ENCODE data around the gene CAPN11. TPM values are rescaled to one million over a fixed set of nuclear protein-coding genes. Genes with fewer than 3 reads are reported as not detected.

The CAPN11 gene
- total RNA-seq, 1 experiment from 2014 or later, result not detected

DNA sequence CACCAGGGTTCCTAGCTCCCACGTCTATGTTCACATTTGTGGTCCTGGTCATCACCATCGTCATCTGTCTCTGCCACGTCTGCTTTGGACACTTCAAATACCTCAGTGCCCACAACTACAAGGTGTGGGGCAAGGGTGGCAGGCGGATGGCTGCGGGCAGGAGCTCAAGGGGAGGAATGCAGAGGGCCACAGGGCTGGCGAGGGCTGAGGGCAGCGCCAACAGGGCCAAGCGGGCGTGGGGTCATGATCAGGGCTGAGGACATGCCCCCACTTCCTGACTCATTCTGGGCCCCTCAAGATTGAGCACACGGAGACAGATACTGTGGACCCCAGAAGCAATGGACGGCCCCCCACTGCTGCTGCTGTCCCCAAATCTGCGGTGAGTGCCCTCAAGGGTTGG is 4.6 kb upstream of the CAPN11 start:
- BruUV-seq (replicated peaks), result no TSS peak
- POLR2A ChIA-PET (ENCODE audit: unreplicated experiment), result no interaction called here
- no peaks in the 10 kb centered on the region for H3K79me2 ChIP-seq (ENCODE audit: low read length)
- DNase-seq (no peak), ATAC-seq (no peak)
- H3K9me2 ChIP-seq (replicated peaks; ENCODE audit: low read length), result no peaks in the 10 kb centered on the region
- H3K4me1 ChIP-seq (ENCODE audit: insufficient read depth, low read length), result no peaks in the 10 kb centered on the region
- H3K4me3 ChIP-seq (ENCODE audit: low read length), result no peak overlapping the region
- no peaks in the 10 kb centered on the region for H3K9me3 ChIP-seq (ENCODE audit: low read length)
- no peaks in the 10 kb centered on the region for H3F3A ChIP-seq (ENCODE audit: low read length, unreplicated experiment)
- no peak overlapping the region for H2AFZ ChIP-seq (ENCODE audit: low read length)
- no peak overlapping the region for H3K4me2 ChIP-seq (ENCODE audit: low read length)
- H3K9ac ChIP-seq (ENCODE audit: low read length), result no peak overlapping the region
- no peak for TF ChIP-seq EZH2 (IDR thresholded peaks at IDR 0.05; ENCODE audit: low read length, unreplicated experiment)
- TF ChIP-seq, protein P1, sequence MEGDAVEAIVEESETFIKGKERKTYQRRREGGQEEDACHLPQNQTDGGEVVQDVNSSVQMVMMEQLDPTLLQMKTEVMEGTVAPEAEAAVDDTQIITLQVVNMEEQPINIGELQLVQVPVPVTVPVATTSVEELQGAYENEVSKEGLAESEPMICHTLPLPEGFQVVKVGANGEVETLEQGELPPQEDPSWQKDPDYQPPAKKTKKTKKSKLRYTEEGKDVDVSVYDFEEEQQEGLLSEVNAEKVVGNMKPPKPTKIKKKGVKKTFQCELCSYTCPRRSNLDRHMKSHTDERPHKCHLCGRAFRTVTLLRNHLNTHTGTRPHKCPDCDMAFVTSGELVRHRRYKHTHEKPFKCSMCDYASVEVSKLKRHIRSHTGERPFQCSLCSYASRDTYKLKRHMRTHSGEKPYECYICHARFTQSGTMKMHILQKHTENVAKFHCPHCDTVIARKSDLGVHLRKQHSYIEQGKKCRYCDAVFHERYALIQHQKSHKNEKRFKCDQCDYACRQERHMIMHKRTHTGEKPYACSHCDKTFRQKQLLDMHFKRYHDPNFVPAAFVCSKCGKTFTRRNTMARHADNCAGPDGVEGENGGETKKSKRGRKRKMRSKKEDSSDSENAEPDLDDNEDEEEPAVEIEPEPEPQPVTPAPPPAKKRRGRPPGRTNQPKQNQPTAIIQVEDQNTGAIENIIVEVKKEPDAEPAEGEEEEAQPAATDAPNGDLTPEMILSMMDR (conservative IDR thresholded peaks at IDR 0.05; ENCODE audit: low read depth, low read length), result no peak
- TF ChIP-seq EZH2phosphoT487 (IDR thresholded peaks at IDR 0.05; ENCODE audit: borderline replicate concordance, low read length), result no peak
- no peak overlapping the region for H3K27ac ChIP-seq (ENCODE audit: low read length)
- no peaks in the 10 kb centered on the region; the same call in 1 of the 2 replicates for H3K36me3 ChIP-seq (ENCODE audit: low read depth, low read length)
- intact Hi-C loops (cut with micrococcal nuclease), result no loop called here
- H3K27me3 ChIP-seq (ENCODE audit: low read length), result no peaks in the 10 kb centered on the region
- H4K20me1 ChIP-seq (ENCODE audit: low read length), result no peaks in the 10 kb centered on the region
- CTCF ChIA-PET, result no interaction called here

DNA sequence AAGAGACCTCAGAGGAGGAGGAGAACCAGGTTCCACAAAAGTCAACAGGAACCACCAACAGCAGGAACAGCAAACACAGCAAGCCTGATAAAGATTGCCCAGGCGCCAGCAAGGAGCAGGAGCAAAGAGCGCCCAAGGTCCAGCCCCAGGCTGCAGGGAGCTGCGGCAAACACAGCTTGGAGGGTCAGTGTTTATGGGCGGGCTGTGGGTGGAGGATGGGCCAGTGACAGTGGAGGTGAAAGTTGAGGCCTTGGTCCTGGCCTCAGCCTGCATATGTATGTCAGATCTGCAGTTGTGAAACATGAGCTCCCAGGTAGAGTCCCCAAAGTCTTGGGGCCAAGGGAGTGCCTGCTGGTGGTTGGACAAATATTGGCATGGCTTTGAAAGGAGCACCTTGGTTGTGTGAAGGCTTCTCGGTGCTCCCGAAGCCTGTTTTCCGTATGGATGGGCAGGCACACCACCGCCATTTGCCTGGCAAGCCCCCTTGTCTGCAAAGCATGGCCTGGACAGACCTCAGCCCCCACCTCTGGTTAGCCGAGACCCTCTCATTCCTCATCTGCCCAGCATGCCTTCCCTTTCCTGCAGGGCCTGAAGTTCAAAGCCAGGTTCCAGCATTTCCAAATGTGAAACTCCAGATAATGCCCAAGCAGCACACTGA is 2.0 kb upstream of the CAPN11 start:
- H3K4me2 ChIP-seq (ENCODE audit: low read length), result no peak overlapping the region
- peaks cover 6% of the 10 kb centered on the region; the same call in 1 of the 2 replicates for H3K4me1 ChIP-seq (ENCODE audit: insufficient read depth, low read length)
- no peak for DNase-seq
- TF ChIP-seq EZH2phosphoT487 (IDR thresholded peaks at IDR 0.05; ENCODE audit: borderline replicate concordance, low read length) (no peak), EZH2 (IDR thresholded peaks at IDR 0.05; ENCODE audit: low read length, unreplicated experiment) (no peak)
- TF ChIP-seq, protein P1 (conservative IDR thresholded peaks at IDR 0.05; ENCODE audit: low read depth, low read length), result no peak
- BruUV-seq (replicated peaks), result no TSS peak
- H3K79me2 ChIP-seq (ENCODE audit: low read length), result no peaks in the 10 kb centered on the region
- H3K36me3 ChIP-seq (ENCODE audit: low read depth, low read length), result no peaks in the 10 kb centered on the region
- H3K9me3 ChIP-seq (ENCODE audit: low read length), result no peaks in the 10 kb centered on the region
- ChIA-PET CTCF (no interaction called here), POLR2A (ENCODE audit: unreplicated experiment) (no interaction called here)
- no peak overlapping the region for H2AFZ ChIP-seq (ENCODE audit: low read length)
- no peak overlapping the region for H3K4me3 ChIP-seq (ENCODE audit: low read length)
- no peak overlapping the region for H3K27ac ChIP-seq (ENCODE audit: low read length)
- no peaks in the 10 kb centered on the region for H4K20me1 ChIP-seq (ENCODE audit: low read length)
- H3K27me3 ChIP-seq (ENCODE audit: low read length), result no peaks in the 10 kb centered on the region
- H3K9me2 ChIP-seq (replicated peaks; ENCODE audit: low read length), result no peaks in the 10 kb centered on the region
- intact Hi-C loops (cut with micrococcal nuclease), result no loop called here
- no peaks in the 10 kb centered on the region for H3F3A ChIP-seq (ENCODE audit: low read length, unreplicated experiment)
- no peak for ATAC-seq
- no peak overlapping the region for H3K9ac ChIP-seq (ENCODE audit: low read length)

- Histone ChIP-seq H3K9ac (ENCODE audit: low read length) (no peak overlapping the region), H3K9me3 (ENCODE audit: low read length) (no peaks in the 10 kb centered on the region), H2AFZ (ENCODE audit: low read length) (no peak overlapping the region), H3K27ac (ENCODE audit: low read length) (no peak overlapping the region), H3F3A (ENCODE audit: low read length, unreplicated experiment) (no peaks in the 10 kb centered on the region), H3K9me2 (replicated peaks; ENCODE audit: low read length) (no peaks in the 10 kb centered on the region), H4K20me1 (ENCODE audit: low read length) (no peaks in the 10 kb centered on the region), H3K4me3 (ENCODE audit: low read length) (no peak overlapping the region), H3K4me2 (ENCODE audit: low read length) (no peak overlapping the region), H3K27me3 (ENCODE audit: low read length) (no peaks in the 10 kb centered on the region), H3K36me3 (ENCODE audit: low read depth, low read length) (no peaks in the 10 kb centered on the region), H3K79me2 (ENCODE audit: low read length) (no peaks in the 10 kb centered on the region), H3K4me1 (ENCODE audit: insufficient read depth, low read length) (peaks cover 9% of the 10 kb centered on the region; the same call in 1 of the 2 replicates)
- ATAC-seq (no peak), DNase-seq (no peak)
- ChIA-PET CTCF (no interaction called here), POLR2A (ENCODE audit: unreplicated experiment) (no interaction called here)
- no peak for TF ChIP-seq EZH2phosphoT487 (IDR thresholded peaks at IDR 0.05; ENCODE audit: borderline replicate concordance, low read length)
- no peak for TF ChIP-seq EZH2 (IDR thresholded peaks at IDR 0.05; ENCODE audit: low read length, unreplicated experiment)
- TF ChIP-seq, protein P1 (conservative IDR thresholded peaks at IDR 0.05; ENCODE audit: low read depth, low read length), result no peak
- intact Hi-C loops (cut with micrococcal nuclease), result no loop called here
- no TSS peak for BruUV-seq (replicated peaks)
Observed at GRCh38 chr6:44157152-44157521, 1.5 kb upstream of the CAPN11 start.
